Keratinocyte (primary cell): ENCODE data around the gene CTRB1. TPM values are rescaled to one million over a fixed set of nuclear protein-coding genes. Genes with fewer than 3 reads are reported as not detected.

Experiments used
- DNase-seq: peaks from one replicate; pipeline ENCODE4 v3.0.0-alpha.2; 2011; ENCODE audit warnings: low read depth, missing footprints, low spot score
- FAIRE-seq: peaks from 2 replicates; lab custom pipeline; 2011; peaks lifted over from hg19 to GRCh38; lab: Jason Lieb, UNC
- H2AFZ ChIP-seq: 2 replicates; pipeline ENCODE4 v1.6.0; 2012; ENCODE audit warnings: low read length, control low read depth, inconsistent platforms; ENCODE audit not compliant: control insufficient read depth
- H3K27ac ChIP-seq: 2 replicates; pipeline ENCODE4 v1.5.1; 2011; ENCODE audit warnings: low read length; ENCODE audit not compliant: control insufficient read depth, insufficient read depth
- H3K27me3 ChIP-seq: 3 replicates; pipeline ENCODE4 v1.6.0; 2011; ENCODE audit warnings: low read length; ENCODE audit not compliant: control insufficient read depth, insufficient read depth; ENCODE audit errors: extremely low read depth
- H3K36me3 ChIP-seq, 2 experiments: 2 replicates in 1 of 2; 3 replicates in 1 of 2; pipeline ENCODE4 v1.5.1; 2011; ENCODE audit warnings: low read length in 2 of 2, mild to moderate bottlenecking in 1 of 2; ENCODE audit not compliant: control insufficient read depth in 2 of 2, insufficient read depth in 2 of 2; ENCODE audit errors: extremely low read depth in 1 of 2
- H3K4me1 ChIP-seq: 3 replicates; pipeline ENCODE4 v1.5.1; 2011; ENCODE audit warnings: low read length; ENCODE audit not compliant: control insufficient read depth, insufficient read depth; ENCODE audit errors: extremely low read depth
- H3K4me2 ChIP-seq: 3 replicates; pipeline ENCODE4 v1.6.0; 2011; ENCODE audit warnings: low read depth, low read length; ENCODE audit not compliant: control insufficient read depth, insufficient read depth; ENCODE audit errors: extremely low read depth
- H3K4me3 ChIP-seq, 3 experiments: fragments of 200-600 bp in 1 of 3; sonication (generic) in 1 of 3; 2 replicates in 2 of 3; 3 replicates in 1 of 3; pipeline ENCODE4 v1.5.1; 2011 to 2016; ENCODE audit warnings: low read length in 3 of 3, mild to moderate bottlenecking in 3 of 3, control low read depth in 2 of 3, inconsistent platforms in 1 of 3, low read depth in 1 of 3, mixed read lengths in 1 of 3, mixed run types in 1 of 3, moderate library complexity in 1 of 3; ENCODE audit not compliant: control insufficient read depth in 2 of 3, insufficient read depth in 2 of 3; ENCODE audit errors: extremely low read depth in 1 of 3
- H3K79me2 ChIP-seq: 2 replicates; pipeline ENCODE4 v1.6.0; 2012; ENCODE audit warnings: low read length; ENCODE audit not compliant: control insufficient read depth, insufficient read depth
- H3K9ac ChIP-seq: 3 replicates; pipeline ENCODE4 v1.6.0; 2011; ENCODE audit warnings: low read length; ENCODE audit not compliant: control insufficient read depth, insufficient read depth; ENCODE audit errors: extremely low read depth
- H3K9me1 ChIP-seq: 3 replicates; pipeline ENCODE4 v1.6.0; 2011; ENCODE audit warnings: low read length; ENCODE audit not compliant: control insufficient read depth, insufficient read depth; ENCODE audit errors: extremely low read depth
- H3K9me3 ChIP-seq: 2 replicates; pipeline ENCODE4 v1.5.1; 2012; ENCODE audit warnings: low read depth, low read length; ENCODE audit not compliant: control insufficient read depth
- H4K20me1 ChIP-seq: 3 replicates; pipeline ENCODE4 v1.6.0; 2011; ENCODE audit warnings: low read length; ENCODE audit not compliant: control insufficient read depth, insufficient read depth; ENCODE audit errors: extremely low read depth
- EZH2 ChIP-seq: IDR thresholded peaks from one replicate; pipeline ENCODE4 v1.6.1; 2012; ENCODE audit warnings: inconsistent platforms, mild to moderate bottlenecking, low read length, moderate library complexity
- dilution Hi-C: fragments of 300-500 bp; cut with MboI; formaldehyde crosslinking; loops from one replicate; pipeline ENCODE4 v1.7.0; 2020; ENCODE audit warnings: low sequenced_read_pairs; ENCODE audit not compliant: extremely low pct_ligation_motif_present
- polyA plus RNA-seq, 5 experiments: library from polyadenylated mRNA; depleted of rRNA in 3 of 5; stranded (reverse) in 3 of 5; stranded (forward) in 1 of 5; unstranded in 1 of 5; fragments of >200 nt; gene quantifications; 1 replicate in 1 of 5; 2 replicates in 3 of 5; 3 replicates in 1 of 5; pipeline versions ENCODE4 v1.2.1 to v1.2.3, GENCODE V29; 2011 to 2012; ENCODE audit warnings: missing spikeins in 2 of 5, low read depth in 1 of 5, low replicate concordance in 1 of 5
- TF ChIP-seq, protein P1 (sequence below), 3 experiments: IDR thresholded peaks in 1 of 3; conservative IDR thresholded peaks in 1 of 3; optimal IDR thresholded peaks in 1 of 3; 2 replicates in 2 of 3; 3 replicates in 1 of 3; pipeline versions ENCODE3 to v1.5.1; 2011; ENCODE audit warnings: low read length in 3 of 3, mild to moderate bottlenecking in 3 of 3, moderate library complexity in 2 of 3, control low read depth in 1 of 3, inconsistent platforms in 1 of 3; ENCODE audit not compliant: insufficient read depth in 2 of 3; ENCODE audit errors: extremely low read depth in 1 of 3

Gene CTRB1
- polyA plus RNA-seq, 1 donor (not counting 4 experiments of a cell fraction or from before 2014, with no cell fraction given) = not detected

DNA sequence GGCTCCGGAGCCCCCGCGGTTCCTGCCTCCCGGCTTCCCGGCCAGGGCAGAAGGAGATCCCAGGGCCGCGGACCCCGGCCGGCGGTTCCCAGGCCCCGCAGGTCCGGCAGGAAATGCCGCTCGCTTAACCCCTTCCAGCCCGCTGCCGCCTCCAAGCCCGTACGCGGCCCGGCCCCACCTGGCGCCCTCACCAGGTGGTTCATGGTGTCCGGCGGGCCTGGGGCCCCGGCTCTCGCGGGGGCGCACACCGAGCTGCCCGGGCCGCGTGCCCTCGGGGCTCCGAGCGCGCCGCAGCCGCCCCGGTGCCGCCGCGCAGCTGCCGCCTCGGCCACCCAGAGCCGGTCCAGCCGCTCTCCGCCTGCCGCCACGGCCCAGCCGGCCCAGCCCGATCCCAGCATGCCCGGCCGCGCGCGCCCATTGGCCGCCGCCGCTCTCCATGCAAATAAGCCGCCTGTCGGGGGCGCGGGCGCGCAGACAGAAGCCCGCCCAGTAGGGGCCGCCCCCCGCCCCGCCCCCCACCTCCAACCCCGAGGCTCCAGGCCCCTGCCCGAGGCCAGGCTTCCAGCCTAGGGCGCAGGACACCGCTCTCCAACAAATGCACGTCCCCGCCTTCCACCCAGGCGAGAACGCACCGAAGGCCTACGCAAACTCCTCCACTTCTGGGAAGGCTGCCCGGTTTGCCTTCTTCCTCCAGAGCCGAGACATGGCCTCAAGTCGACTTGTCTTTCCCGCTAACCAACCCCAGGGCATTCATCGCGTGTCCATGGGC is 32.7 kb downstream of the CTRB1 start, which contains the start of gene BCAR1:
BCAR1 (minus strand) TSS at position 345 of the 769 bp plus-strand sequence; CDS start at position 203, 142 bp downstream.
- Histone ChIP-seq H3K79me2 (peaks cover 92% of the 10 kb centered on the region), H3K4me1 (peaks cover 77% of the 10 kb centered on the region), H3K9me1 (peaks cover 5% of the 10 kb centered on the region), H2AFZ (no peak within 1 kb of the TSS), H3K36me3 (peaks cover 2 to 16% of the 10 kb centered on the region in 2 experiments), H3K4me2 (peak within 1 kb of the TSS; percentile 93), H3K27me3 (no peaks in the 10 kb centered on the region), H4K20me1 (peaks cover 32% of the 10 kb centered on the region), H3K9me3 (no peaks in the 10 kb centered on the region), H3K9ac (peak within 1 kb of the TSS; percentile 92), H3K4me3 (peak within 1 kb of the TSS; percentile 82 to 93 (median 88)), H3K27ac (peak within 1 kb of the TSS; percentile 86)
- no peak for TF ChIP-seq EZH2
- TF ChIP-seq, protein P1, sequence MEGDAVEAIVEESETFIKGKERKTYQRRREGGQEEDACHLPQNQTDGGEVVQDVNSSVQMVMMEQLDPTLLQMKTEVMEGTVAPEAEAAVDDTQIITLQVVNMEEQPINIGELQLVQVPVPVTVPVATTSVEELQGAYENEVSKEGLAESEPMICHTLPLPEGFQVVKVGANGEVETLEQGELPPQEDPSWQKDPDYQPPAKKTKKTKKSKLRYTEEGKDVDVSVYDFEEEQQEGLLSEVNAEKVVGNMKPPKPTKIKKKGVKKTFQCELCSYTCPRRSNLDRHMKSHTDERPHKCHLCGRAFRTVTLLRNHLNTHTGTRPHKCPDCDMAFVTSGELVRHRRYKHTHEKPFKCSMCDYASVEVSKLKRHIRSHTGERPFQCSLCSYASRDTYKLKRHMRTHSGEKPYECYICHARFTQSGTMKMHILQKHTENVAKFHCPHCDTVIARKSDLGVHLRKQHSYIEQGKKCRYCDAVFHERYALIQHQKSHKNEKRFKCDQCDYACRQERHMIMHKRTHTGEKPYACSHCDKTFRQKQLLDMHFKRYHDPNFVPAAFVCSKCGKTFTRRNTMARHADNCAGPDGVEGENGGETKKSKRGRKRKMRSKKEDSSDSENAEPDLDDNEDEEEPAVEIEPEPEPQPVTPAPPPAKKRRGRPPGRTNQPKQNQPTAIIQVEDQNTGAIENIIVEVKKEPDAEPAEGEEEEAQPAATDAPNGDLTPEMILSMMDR (optimal IDR thresholded peaks at IDR 0.05 in 1 of 3, IDR thresholded peaks at IDR 0.05 in 1 of 3, conservative IDR thresholded peaks at IDR 0.05 in 1 of 3; ENCODE audit: extremely low read depth in 1 of 3, insufficient read depth in 2 of 3, low read length in 3 of 3) = no peak
- DNase-seq = no peak
- dilution Hi-C loops = no loop called here
- FAIRE-seq = peak; percentile 41

DNA sequence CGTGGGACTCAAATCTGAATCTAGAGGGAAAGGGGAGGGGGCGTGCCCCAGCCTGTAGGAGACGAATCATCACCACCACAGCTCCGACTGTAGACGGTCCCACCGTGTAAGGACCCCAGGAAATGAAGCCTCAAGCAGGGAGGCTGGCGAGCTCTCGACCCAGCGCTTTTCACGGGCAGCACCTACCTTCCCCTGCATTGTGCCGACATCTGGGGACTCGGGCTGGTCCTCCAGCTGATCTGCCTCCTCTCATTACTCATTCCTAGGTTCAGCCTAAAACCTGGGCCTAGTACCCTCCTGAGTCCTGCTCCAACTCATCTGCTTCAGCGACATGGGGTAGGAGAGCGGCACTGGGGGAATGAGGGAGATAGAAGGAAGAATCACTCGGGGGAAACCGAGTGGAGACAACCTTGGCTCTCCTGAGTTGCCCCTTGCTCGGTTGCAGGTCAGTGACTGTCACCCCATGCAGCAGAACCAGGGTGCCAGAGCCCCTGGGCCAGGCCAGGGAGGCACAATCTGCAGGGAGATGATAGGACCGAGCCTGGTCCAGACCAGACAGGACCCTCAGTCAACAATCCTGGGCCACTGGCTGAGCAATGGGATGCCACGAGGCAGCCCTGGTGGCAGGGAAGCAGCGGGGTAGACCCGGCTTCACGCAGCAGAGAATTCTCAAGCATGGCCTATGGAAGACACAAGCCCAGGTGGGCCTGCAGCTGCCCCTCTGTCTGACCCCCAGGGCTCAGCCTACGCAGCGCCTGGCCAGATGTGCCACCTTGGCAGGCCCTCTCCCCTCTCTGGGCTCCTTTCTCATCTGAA is 33.5 kb downstream of the CTRB1 start:
- FAIRE-seq (no peak), DNase-seq (no peak)
- dilution Hi-C loops = no loop called here
- no peaks in the 10 kb centered on the region for H3K9me3 ChIP-seq
- H3K36me3 ChIP-seq = peaks cover 2 to 12% of the 10 kb centered on the region in 2 experiments
- H3K79me2 ChIP-seq = peaks cover 92% of the 10 kb centered on the region
- peaks cover 77% of the 10 kb centered on the region for H3K4me1 ChIP-seq
- peak overlapping the region; percentile 58 for H3K9ac ChIP-seq
- H3K27me3 ChIP-seq = no peaks in the 10 kb centered on the region
- H3K9me1 ChIP-seq = peaks cover 5% of the 10 kb centered on the region
- peak overlapping the region; percentile 59 for H3K27ac ChIP-seq
- H3K4me3 ChIP-seq = peak overlapping the region in 1 of 3 experiments; percentile 82
- no peak overlapping the region for H2AFZ ChIP-seq
- H3K4me2 ChIP-seq = peak overlapping the region; percentile 63
- TF ChIP-seq, protein P1 (optimal IDR thresholded peaks at IDR 0.05 in 1 of 3, IDR thresholded peaks at IDR 0.05 in 1 of 3, conservative IDR thresholded peaks at IDR 0.05 in 1 of 3; ENCODE audit: extremely low read depth in 1 of 3, insufficient read depth in 2 of 3, low read length in 3 of 3) = no peak
- no peak for TF ChIP-seq EZH2
- H4K20me1 ChIP-seq = peaks cover 33% of the 10 kb centered on the region
